Lower leg skin (tissue), 4 donors: ENCODE measurements around the gene MYO18B. TPM values are rescaled to one million over a fixed set of nuclear protein-coding genes. Genes with fewer than 3 reads are reported as not detected.
"Not testable (repeated sequence)": the region's sequence is repeated elsewhere in the genome, so short reads cannot be mapped to it uniquely, and the experiment has no call there.

Source experiments
- DNase-seq, 2 donors: peaks; one replicate each; pipeline ENCODE4 v3.0.0-alpha.2; 2019; ENCODE audit warnings: low spot score in 2 of 2
- H3K4me3 ChIP-seq: fragments of 200-600 bp; sonication (generic); 2 replicates; pipeline ENCODE4 v1.5.1; 2017; ENCODE audit warnings: mild to moderate bottlenecking, low read depth; ENCODE audit not compliant: poor library complexity, severe bottlenecking
- CTCF ChIP-seq, 3 donors: fragments of 450-650 bp; IDR thresholded peaks; one replicate each; pipeline ENCODE4 v1.5.1; 2016; ENCODE audit warnings: antibody characterized with exemption in 3 of 3, mild to moderate bottlenecking in 3 of 3, moderate library complexity in 2 of 3
- POLR2A ChIP-seq, 2 donors: fragments of 450-650 bp; IDR thresholded peaks; one replicate each; pipeline ENCODE4 v1.6.1; 2016 to 2017; ENCODE audit warnings: antibody characterized with exemption in 2 of 2, mild to moderate bottlenecking in 1 of 2, moderate library complexity in 1 of 2
- WGBS, 2 donors: methylation state at CpG; one replicate each; pipeline ENCODE4 v1.1.5; 2018; 5-methylcytosine and 5-hydroxymethylcytosine counted together
- intact Hi-C: fragments of 100-400 bp; cut with DNase I; formaldehyde crosslinking; loops from one replicate; pipeline ENCODE4 v1.15.0; 2023; ENCODE audit warnings: low total_unique reads
- total RNA-seq, 4 donors: library from RNA; depleted of rRNA; stranded (reverse); fragments of >200 nt; gene quantifications; one replicate each; pipeline ENCODE4 v1.1.0, GENCODE V29; 2016

MYO18B gene
- total RNA-seq, 4 donors from 2014 or later, result 1.5 to 3.4 TPM; not detected in 2

GRCh38 chr22:25976356-25976755 is 234.4 kb downstream of the MYO18B start:
- intact Hi-C loops, result no loop called here
- 60 to 64% methylated on average over 1 of the region's 1 CpG for WGBS, 2 donors
- no peak overlapping the region for H3K4me3 ChIP-seq
- no peak for DNase-seq
- TF ChIP-seq CTCF (IDR thresholded peaks at IDR 0.05) (no peak), POLR2A (IDR thresholded peaks at IDR 0.05) (no peak)

GRCh38 chr22:25979968-25980367 is 238.0 kb downstream of the MYO18B start:
- no peak overlapping the region for H3K4me3 ChIP-seq
- no peak for DNase-seq
- TF ChIP-seq POLR2A (IDR thresholded peaks at IDR 0.05), result no peak
- TF ChIP-seq CTCF (IDR thresholded peaks at IDR 0.05), result no peak
- WGBS, 2 donors, result 61 to 74% methylated on average over 3 of the region's 3 CpGs
- intact Hi-C loops, result loop anchor here (10.0 kb wide), 1 partner anchor 65 kb away; no protein-coding TSS in a partner anchor

- 97 to 100% methylated on average over 1 of the region's 1 CpG for WGBS, 2 donors
- intact Hi-C loops, result loop anchor here (10.0 kb wide), 1 partner anchor 60 kb away; no protein-coding TSS in a partner anchor
- H3K4me3 ChIP-seq, DNase-seq: not testable (repeated sequence)
These were observed 242.9 kb downstream of the MYO18B start for GRCh38 chr22:25984911-25985310.

- TF ChIP-seq POLR2A (IDR thresholded peaks at IDR 0.05) (no peak), CTCF (IDR thresholded peaks at IDR 0.05) (no peak)
- 30 to 40% methylated on average over 8 of the region's 8 CpGs for WGBS, 2 donors
- H3K4me3 ChIP-seq, result no peak overlapping the region
These were observed 246.0 kb downstream of the MYO18B start for GRCh38 chr22:25987948-25988347.

GRCh38 chr22:25990940-25991339 is 249.0 kb downstream of the MYO18B start:
- TF ChIP-seq CTCF (IDR thresholded peaks at IDR 0.05) (no peak), POLR2A (IDR thresholded peaks at IDR 0.05) (no peak)
- intact Hi-C loops, result loop anchor here (5.0 kb wide), 1 partner anchor 559 kb away; no protein-coding TSS in a partner anchor
- DNase-seq, result no peak
- no peak overlapping the region for H3K4me3 ChIP-seq
- WGBS, 2 donors, result 74 to 78% methylated on average over 8 of the region's 8 CpGs

More at GRCh38 chr22:25987948-25988347, 246.0 kb downstream of the MYO18B start:
- intact Hi-C loops, result loop anchor here (10.0 kb wide), 1 partner anchor 57 kb away; no protein-coding TSS in a partner anchor
- DNase-seq, result no peak

GRCh38 chr22:25992331-25992730 is 250.3 kb downstream of the MYO18B start:
- intact Hi-C loops, result loop anchor here (5.0 kb wide), 1 partner anchor 560 kb away; no protein-coding TSS in a partner anchor
- WGBS, 2 donors, result 64 to 83% methylated on average over 10 to 12 of the region's 12 CpGs

More at GRCh38 chr22:25992331-25992730, 250.3 kb downstream of the MYO18B start:
- TF ChIP-seq CTCF (IDR thresholded peaks at IDR 0.05) (no peak), POLR2A (IDR thresholded peaks at IDR 0.05) (no peak)
- no peak for DNase-seq
- no peak overlapping the region for H3K4me3 ChIP-seq
